SH-SY5Y (cell line): ENCODE measurements around the gene HOXA11.

Experiments used
- GATA2 ChIP-seq: IDR thresholded peaks from 2 replicates; pipeline ENCODE4 v1.6.1; 2011; ENCODE audit warnings: mild to moderate bottlenecking, low read depth, low read length
- GATA3 ChIP-seq: IDR thresholded peaks from 2 replicates; pipeline ENCODE4 v1.6.1; 2011; ENCODE audit warnings: low read depth, mild to moderate bottlenecking, low read length, moderate library complexity

GRCh38 chr7:27132214-27132613, 52.8 kb downstream of the HOXA11 start:
- TF ChIP-seq GATA2 (no peak), GATA3 (no peak)
